ENCODE measurements around the gene CERS2.
"Not testable (repeated sequence)": the region's sequence is repeated elsewhere in the genome, so short reads cannot be mapped to it uniquely, and the experiment has no call there.

The CERS2 gene

DNA sequence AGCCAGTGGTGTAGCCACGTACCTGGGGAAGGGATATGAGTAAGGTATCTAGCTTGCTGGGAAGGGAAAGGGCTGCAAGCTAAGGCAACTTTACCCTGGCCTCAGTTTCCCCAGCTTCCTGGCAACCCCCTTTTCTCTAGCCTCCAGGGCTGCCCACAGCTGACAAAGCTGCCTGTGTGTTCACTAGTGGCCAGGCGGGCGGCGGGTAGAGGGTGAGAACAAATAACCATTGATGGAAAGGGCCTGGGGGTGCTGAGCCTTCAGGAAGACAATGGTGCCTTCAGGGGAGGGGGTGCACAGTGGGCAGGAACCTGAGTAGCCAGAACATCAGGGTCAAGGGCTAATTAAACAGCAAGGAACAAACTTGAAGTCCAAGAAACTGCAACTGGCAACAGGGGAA, 6.1 kb downstream of the CERS2 start:
- ATAC-seq, result no peak
- Mint-ChIP-seq H3K27ac (no peak overlapping the region), H3K36me3 (ENCODE audit: low read depth) (peaks cover 60% of the 10 kb centered on the region)

DNA sequence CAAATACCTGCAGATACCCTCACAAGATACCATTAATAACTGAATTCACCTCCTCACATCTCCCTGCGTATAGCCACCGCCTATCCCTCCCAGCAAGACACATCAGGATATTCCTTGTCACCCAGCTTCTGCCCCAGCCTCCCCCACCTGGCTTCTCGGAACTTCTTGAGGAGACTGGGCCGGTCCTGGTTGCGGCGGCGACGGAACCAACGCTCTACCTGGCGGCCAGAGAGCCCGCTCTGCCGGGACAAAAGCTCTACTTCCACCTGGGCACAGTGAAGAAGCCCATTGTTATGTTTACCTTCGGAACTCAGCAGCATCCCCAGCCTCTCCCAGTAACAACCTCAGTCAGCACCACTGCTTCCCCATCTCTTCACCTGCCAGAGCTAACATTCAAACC, 6.7 kb downstream of the CERS2 start:
- DNase-seq (no peak), ATAC-seq (no peak)
- Mint-ChIP-seq H3K4me1 (peaks cover 29% of the 10 kb centered on the region), H3K27me3 (no peaks in the 10 kb centered on the region), H3K9me3 (no peaks in the 10 kb centered on the region), H3K27ac (peak overlapping the region; percentile 14), H3K4me3 (no peak overlapping the region), H3K36me3 (ENCODE audit: low read depth) (peaks cover 59% of the 10 kb centered on the region)

More for the DNA sequence above, 6.1 kb downstream of the CERS2 start:
- no peak for DNase-seq
- H3K27me3 Mint-ChIP-seq, result no peaks in the 10 kb centered on the region
- no peaks in the 10 kb centered on the region for H3K9me3 Mint-ChIP-seq
- peaks cover 35% of the 10 kb centered on the region for H3K4me1 Mint-ChIP-seq
- H3K4me3 Mint-ChIP-seq, result no peak overlapping the region

DNA sequence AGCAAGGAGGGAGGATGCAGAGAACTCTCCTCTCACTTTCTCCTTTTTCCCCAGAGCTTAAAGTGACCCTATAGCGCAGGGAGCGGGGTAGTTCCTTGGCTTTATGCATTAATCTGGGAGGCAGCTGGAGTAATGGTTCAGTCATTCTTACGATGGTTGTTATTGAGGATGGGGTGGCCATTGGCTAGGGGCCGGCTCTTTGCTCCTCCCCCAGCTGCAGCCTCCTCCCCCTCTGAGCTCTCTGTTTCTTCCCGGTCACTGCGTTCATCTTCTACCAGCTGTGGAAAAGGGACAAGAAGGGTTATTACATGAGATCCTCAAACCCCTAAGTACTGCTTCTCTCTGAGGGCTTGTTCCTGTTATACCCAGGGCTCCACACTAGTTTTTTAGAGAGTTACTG, 8.6 kb downstream of the CERS2 start:
- peaks cover 64% of the 10 kb centered on the region for H3K36me3 Mint-ChIP-seq (ENCODE audit: low read depth)
- H3K9me3 Mint-ChIP-seq, result no peaks in the 10 kb centered on the region
- H3K27me3 Mint-ChIP-seq, result no peaks in the 10 kb centered on the region
- peaks cover 11% of the 10 kb centered on the region for H3K4me1 Mint-ChIP-seq
- H3K4me3 Mint-ChIP-seq, result no peak overlapping the region
- no peak for ATAC-seq
- no peak overlapping the region for H3K27ac Mint-ChIP-seq
- DNase-seq, result no peak

DNA sequence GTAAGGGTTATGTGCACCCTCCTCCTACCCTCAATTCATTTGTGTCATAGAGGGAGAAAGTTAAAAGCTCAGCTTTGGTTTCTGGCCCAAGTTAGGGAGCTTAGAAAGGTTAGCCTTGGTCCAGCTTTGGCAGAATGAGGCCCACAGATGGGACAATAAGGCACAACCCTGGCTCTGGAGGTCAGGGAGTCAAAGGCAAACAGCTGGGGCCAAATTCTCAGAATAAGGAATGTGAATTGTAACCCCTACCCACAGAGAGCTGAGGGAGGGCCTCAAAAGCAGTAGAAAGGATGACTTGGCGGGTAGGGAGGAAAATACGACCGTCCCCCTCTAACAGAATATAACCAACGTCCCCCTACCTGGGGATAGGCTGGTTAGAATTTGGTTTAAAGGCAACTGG, 9.0 kb downstream of the CERS2 start:
- H3K27ac Mint-ChIP-seq, result no peak overlapping the region
- no peak overlapping the region for H3K4me3 Mint-ChIP-seq
- no peaks in the 10 kb centered on the region for H3K9me3 Mint-ChIP-seq
- DNase-seq (no peak), ATAC-seq (no peak)
- H3K36me3 Mint-ChIP-seq (ENCODE audit: low read depth), result peaks cover 67% of the 10 kb centered on the region
- H3K27me3 Mint-ChIP-seq, result no peaks in the 10 kb centered on the region
- H3K4me1 Mint-ChIP-seq, result peaks cover 7% of the 10 kb centered on the region

DNA sequence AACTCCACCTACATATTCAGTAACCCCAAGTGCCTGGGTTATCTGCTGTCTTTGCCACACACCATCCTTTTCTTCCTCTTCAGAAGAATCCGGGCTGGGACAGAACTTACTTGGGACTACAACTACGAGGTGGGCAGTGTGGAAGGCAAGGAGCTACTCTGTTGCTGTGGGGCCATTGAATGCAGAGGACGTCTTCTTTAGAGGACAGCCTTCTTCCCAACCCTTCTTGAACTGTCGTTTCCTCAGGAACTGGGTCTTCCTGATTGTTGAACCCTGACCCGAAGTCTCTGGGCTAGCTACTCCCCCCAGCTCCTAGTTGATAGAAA, 10.5 kb downstream of the CERS2 start:
- ATAC-seq, result no peak
- Mint-ChIP-seq H3K4me1 (peaks cover 1% of the 10 kb centered on the region), H3K9me3 (no peaks in the 10 kb centered on the region), H3K4me3 (no peak overlapping the region), H3K36me3 (ENCODE audit: low read depth) (peaks cover 77% of the 10 kb centered on the region), H3K27ac (no peak overlapping the region), H3K27me3 (no peaks in the 10 kb centered on the region)
- DNase-seq, result no peak

DNA sequence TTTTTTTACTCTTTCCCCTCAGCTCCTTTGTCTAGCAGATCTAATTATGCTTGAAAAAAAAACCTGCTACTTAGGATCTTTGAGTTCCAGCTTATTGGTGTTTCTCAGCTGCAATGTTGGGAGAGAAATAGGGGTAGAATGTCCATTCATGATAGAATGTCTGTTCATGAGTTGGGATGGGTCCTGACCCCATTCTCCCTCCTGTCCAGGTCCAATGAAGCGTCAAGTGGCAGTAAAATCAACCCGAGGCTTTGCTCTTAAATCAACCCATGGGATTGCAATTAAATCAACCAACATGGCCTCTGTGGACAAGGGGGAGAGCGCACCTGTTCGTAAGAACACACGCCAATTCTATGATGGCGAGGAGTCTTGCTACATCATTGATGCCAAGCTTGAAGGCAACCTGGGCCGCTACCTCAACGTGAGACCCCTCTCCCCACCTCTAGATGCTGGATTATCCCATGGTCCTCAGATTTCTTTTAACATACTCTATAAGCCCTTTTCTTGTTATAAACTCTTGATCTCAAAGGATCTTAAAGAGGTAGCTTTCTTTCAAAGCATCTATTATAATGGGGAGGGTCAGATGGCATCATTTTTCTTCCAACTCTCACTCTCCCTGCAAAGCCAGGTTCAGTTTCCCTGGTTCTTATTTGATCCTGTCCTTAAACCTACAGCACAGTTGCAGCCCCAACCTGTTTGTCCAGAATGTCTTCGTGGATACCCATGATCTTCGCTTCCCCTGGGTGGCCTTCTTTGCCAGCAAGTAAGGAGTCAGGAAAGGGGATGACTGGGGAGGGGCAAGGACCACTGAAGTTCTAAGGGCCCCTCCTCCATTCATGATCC, 11.1 kb downstream of the CERS2 start:
- H3K27me3 Mint-ChIP-seq, result no peaks in the 10 kb centered on the region
- no peaks in the 10 kb centered on the region for H3K9me3 Mint-ChIP-seq
- ATAC-seq (no peak), DNase-seq (no peak)
- H3K4me1 Mint-ChIP-seq, result peaks cover 1% of the 10 kb centered on the region
- H3K4me3 Mint-ChIP-seq, result no peak overlapping the region
- no peak overlapping the region for H3K27ac Mint-ChIP-seq
- H3K36me3 Mint-ChIP-seq (ENCODE audit: low read depth), result peaks cover 77% of the 10 kb centered on the region

DNA sequence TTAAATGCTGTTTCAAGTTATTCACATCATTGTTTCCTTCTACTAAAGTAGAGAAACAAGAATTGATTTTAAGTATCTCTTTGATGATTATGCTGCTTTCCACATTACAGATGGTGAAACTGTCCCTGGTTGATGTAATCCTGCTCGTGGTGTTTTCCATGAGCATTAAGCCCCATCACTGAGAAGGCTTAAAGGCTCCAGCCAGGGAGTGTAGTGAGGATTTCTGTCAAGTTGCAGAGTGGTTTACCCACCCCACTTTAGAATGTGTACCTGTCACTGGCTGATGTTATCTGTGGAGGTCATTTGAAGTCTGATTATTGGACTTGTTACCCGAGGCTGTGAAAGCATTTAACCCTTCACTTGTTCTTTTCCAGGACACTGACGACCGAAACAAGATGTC, 12.9 kb downstream of the CERS2 start:
- H3K27ac Mint-ChIP-seq, result peak overlapping the region; percentile 61
- DNase-seq, result no peak
- H3K27me3 Mint-ChIP-seq, result no peaks in the 10 kb centered on the region
- H3K9me3 Mint-ChIP-seq, result no peaks in the 10 kb centered on the region
- H3K36me3 Mint-ChIP-seq (ENCODE audit: low read depth), result peaks cover 67% of the 10 kb centered on the region
- no peak for ATAC-seq
- peaks cover 1% of the 10 kb centered on the region for H3K4me1 Mint-ChIP-seq
- H3K4me3 Mint-ChIP-seq, result no peak overlapping the region

DNA sequence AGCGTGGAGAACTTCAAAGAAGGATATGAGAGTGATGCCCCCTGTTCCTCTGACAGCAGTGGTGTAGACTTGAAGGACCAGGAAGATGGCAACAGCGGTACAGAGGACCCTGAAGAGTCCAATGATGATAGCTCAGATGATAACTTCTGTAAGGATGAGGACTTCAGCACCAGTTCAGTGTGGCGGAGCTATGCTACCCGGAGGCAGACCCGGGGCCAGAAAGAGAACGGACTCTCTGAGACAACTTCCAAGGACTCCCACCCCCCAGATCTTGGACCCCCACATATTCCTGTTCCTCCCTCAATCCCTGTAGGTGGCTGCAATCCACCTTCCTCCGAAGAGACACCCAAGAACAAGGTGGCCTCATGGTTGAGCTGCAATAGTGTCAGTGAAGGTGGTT, 14.0 kb downstream of the CERS2 start:
- H3K36me3 Mint-ChIP-seq (ENCODE audit: low read depth), result peaks cover 60% of the 10 kb centered on the region
- peak overlapping the region; percentile 2 for H3K27ac Mint-ChIP-seq
- H3K27me3 Mint-ChIP-seq, result no peaks in the 10 kb centered on the region
- no peak overlapping the region for H3K4me3 Mint-ChIP-seq
- H3K9me3 Mint-ChIP-seq, result no peaks in the 10 kb centered on the region
- DNase-seq (no peak), ATAC-seq (no peak)
- H3K4me1 Mint-ChIP-seq, result peaks cover 1% of the 10 kb centered on the region

DNA sequence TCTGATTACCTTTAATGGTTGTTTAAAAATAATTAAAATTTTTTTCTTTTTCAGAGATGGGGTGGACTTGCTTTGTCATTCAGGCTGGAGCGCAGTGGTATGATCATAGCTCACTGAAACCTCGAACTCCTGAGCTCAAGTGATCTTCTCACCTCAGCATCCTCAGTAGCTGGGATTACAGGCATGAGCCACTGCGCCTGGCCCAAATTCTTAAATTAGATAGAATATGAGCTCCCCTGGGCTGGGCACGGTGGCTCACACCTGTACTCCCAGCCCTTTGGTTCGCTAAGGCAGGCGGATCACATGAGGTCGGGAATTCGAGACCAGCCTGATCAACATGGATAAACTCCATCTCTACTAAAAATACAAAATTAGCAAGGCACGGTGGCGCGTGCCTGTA, 17.0 kb downstream of the CERS2 start:
- DNase-seq, result no peak
- H3K27me3 Mint-ChIP-seq, result no peaks in the 10 kb centered on the region
- H3K4me1 Mint-ChIP-seq, result peaks cover 1% of the 10 kb centered on the region
- no peak overlapping the region for H3K27ac Mint-ChIP-seq
- no peaks in the 10 kb centered on the region for H3K9me3 Mint-ChIP-seq
- H3K36me3 Mint-ChIP-seq (ENCODE audit: low read depth), result peaks cover 58% of the 10 kb centered on the region
- ATAC-seq, result no peak
- H3K4me3 Mint-ChIP-seq, result no peak overlapping the region

DNA sequence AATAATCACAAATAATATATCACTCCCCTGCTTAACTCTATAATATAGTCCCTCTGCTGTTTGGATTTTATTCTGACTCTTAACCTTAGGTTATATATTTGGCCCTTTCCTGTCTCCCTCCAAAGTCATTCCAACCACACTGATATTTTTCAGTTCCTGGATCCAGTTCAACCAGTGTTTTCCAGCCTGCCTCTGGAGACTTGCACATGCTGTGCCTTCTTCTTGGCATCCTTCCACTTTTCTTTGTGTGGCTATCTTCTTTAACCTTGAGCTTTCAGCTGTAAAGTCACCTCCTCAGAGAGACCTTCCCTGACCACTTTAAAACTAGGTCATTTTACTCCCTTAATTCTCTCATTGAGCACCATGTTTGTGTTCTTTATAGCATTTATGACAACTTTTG, 19.4 kb downstream of the CERS2 start:
- no peaks in the 10 kb centered on the region for H3K4me1 Mint-ChIP-seq
- H3K9me3 Mint-ChIP-seq, result no peaks in the 10 kb centered on the region
- H3K36me3 Mint-ChIP-seq (ENCODE audit: low read depth), result peaks cover 59% of the 10 kb centered on the region
- no peaks in the 10 kb centered on the region for H3K27me3 Mint-ChIP-seq
- ATAC-seq, result no peak
- no peak for DNase-seq
- H3K4me3 Mint-ChIP-seq, result no peak overlapping the region
- peak overlapping the region; percentile 50 for H3K27ac Mint-ChIP-seq

DNA sequence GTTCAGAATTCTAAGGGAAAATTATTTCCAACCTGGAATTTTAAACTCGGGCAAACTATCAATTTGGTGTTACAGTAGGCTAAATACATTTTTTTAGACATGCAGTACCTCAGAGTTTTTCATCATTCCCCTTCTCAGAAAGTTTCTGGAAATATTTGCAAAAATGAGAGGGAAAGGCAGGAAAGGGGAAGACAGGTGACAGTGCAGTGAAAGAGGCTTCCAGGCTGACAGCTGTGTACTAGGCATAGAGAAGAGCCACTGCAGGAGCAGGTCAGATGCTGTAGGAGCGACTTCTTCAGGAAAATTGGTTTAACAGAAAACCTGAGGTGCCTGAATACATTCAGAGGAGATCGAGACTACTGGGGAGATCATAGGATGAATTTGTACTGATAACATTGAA, 19.9 kb downstream of the CERS2 start:
- Mint-ChIP-seq H3K9me3 (no peaks in the 10 kb centered on the region), H3K27ac (no peak overlapping the region), H3K36me3 (ENCODE audit: low read depth) (peaks cover 59% of the 10 kb centered on the region), H3K4me3 (no peak overlapping the region), H3K4me1 (no peaks in the 10 kb centered on the region), H3K27me3 (no peaks in the 10 kb centered on the region)
- ATAC-seq (no peak), DNase-seq (no peak)

DNA sequence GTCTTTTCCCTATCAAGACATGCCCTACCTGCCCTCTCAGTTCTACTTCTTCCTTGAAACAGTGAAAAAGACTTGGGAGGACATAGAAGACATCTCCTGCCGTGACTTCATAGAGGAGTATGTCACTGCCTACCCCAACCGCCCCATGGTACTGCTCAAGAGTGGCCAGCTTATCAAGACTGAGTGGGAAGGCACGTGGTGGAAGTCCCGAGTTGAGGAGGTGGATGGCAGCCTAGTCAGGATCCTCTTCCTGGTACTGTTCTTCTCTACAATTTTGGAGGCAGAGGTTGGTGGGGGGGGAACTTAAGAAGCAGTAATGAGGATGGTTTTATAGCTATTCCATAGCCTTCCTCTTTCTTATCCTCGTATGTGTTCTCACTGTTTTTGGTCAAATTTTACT, 29.8 kb downstream of the CERS2 start:
- Mint-ChIP-seq H3K4me3 (no peak overlapping the region), H3K9me3 (no peaks in the 10 kb centered on the region), H3K27me3 (no peaks in the 10 kb centered on the region), H3K4me1 (no peaks in the 10 kb centered on the region), H3K27ac (peak overlapping the region; percentile 16), H3K36me3 (ENCODE audit: low read depth) (peaks cover 52% of the 10 kb centered on the region)
- no peak for ATAC-seq
- DNase-seq, result no peak

DNA sequence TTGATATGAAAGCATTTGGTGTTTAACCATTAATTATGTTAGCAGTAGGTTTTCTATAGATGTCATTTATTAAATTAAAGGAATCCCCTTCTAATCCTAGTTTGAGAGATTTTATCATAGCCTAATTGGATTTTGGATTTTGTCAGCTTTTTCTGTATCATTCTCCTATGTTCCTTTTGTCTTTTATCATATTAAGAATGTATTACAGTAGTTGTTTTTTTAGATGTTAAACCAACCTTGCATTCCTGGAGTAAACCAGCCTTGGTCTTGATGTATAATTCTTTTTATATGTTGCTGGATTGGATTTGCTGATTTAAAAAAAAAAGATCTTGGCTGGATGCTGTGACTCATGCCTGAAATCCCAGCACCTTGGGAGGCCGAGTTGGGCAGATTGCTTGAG, 42.9 kb downstream of the CERS2 start:
- Mint-ChIP-seq H3K4me3 (no peak overlapping the region), H3K27me3 (no peaks in the 10 kb centered on the region), H3K36me3 (ENCODE audit: low read depth) (peaks cover 66% of the 10 kb centered on the region), H3K4me1 (peaks cover 18% of the 10 kb centered on the region), H3K27ac (no peak overlapping the region), H3K9me3 (peaks cover 22% of the 10 kb centered on the region)
- no peak for DNase-seq
- no peak for ATAC-seq

DNA sequence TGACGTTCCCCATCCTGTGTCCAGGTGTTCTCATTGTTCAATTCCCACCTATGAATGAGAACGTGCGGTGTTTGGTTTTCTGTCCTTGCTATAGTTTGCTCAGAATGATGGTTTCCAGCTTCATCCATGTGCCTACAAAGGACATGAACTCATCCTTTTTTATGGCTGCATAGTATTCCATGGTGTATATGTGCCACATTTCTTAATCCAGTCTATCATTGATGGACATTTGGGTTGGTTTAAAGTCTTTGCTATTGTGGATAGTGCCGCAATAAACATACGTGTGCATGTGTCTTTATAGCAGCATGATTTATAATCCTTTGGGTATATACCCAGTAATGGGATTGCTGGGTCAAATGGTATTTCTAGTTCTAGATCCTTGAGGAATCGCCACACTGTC, 45.9 kb downstream of the CERS2 start:
- H3K36me3 Mint-ChIP-seq (ENCODE audit: low read depth), result peaks cover 59% of the 10 kb centered on the region
- H3K4me3 Mint-ChIP-seq, result not testable (repeated sequence)

DNA sequence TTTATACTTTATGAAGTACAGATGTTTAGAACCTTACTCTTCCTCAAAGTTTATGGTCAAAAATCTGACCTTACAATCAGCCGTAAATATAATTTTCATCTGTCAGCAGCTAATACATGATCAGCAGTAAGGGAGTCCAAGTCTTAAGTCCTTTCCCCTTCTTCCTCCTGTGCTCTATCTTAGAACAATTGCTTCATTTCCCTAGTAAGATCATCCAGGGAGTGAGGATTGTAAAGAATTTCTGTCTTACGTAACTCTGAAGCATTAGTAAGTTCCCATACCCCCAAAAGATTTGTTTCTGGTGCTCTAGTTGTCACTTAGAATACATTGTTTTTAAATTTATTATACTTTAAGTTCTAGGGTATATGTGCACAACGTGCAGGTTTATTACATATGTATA, 46.3 kb downstream of the CERS2 start:
- Mint-ChIP-seq H3K36me3 (ENCODE audit: low read depth) (peaks cover 59% of the 10 kb centered on the region), H3K4me1 (peaks cover 24% of the 10 kb centered on the region), H3K27me3 (no peaks in the 10 kb centered on the region), H3K4me3 (no peak overlapping the region), H3K9me3 (peaks cover 22% of the 10 kb centered on the region), H3K27ac (peak overlapping the region; percentile 36)
- ATAC-seq, result no peak
- no peak for DNase-seq

More for the DNA sequence above, 45.9 kb downstream of the CERS2 start:
- DNase-seq, H3K27ac Mint-ChIP-seq, ATAC-seq, H3K27me3 Mint-ChIP-seq: not testable (repeated sequence)
- peaks cover 24% of the 10 kb centered on the region for H3K4me1 Mint-ChIP-seq
- peaks cover 22% of the 10 kb centered on the region for H3K9me3 Mint-ChIP-seq

DNA sequence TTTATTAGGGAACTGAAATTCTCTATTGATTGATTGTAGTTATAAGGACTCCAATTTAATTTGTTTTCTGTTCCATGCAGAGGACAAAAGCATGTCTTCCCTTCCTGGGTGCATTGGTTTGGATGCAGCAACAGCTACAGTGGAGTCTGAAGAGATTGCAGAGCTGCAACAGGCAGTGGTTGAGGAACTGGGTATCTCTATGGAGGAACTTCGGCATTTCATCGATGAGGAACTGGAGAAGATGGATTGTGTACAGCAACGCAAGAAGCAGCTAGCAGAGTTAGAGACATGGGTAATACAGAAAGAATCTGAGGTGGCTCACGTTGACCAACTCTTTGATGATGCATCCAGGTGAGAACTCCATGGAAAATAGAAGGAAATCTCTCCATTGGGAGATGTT, 47.0 kb downstream of the CERS2 start:
- Mint-ChIP-seq H3K36me3 (ENCODE audit: low read depth) (peaks cover 54% of the 10 kb centered on the region), H3K27me3 (no peaks in the 10 kb centered on the region), H3K4me3 (peak overlapping the region; percentile 95), H3K27ac (peak overlapping the region; percentile 17), H3K4me1 (peaks cover 29% of the 10 kb centered on the region), H3K9me3 (peaks cover 21% of the 10 kb centered on the region)
- DNase-seq (no peak), ATAC-seq (no peak)

Measured in activated naive CD8-positive, alpha-beta T cell treated with anti-CD3 and anti-CD28 coated beads, Interleukin-2, amount 50 U/mL, for 24 hours (primary cell).